GM12878 (cell line): ENCODE measurements around the gene METRNL. TPM values are rescaled to one million over a fixed set of nuclear protein-coding genes. Genes with fewer than 3 reads are reported as not detected.

ENCODE experiments used
- ASH2L ChIP-seq: fragments of 300-600, 200-600 bp; sonication (generic); IDR thresholded peaks from 2 replicates; pipeline ENCODE4 v1.6.1; 2017; ENCODE audit warnings: low read depth, mild to moderate bottlenecking, borderline replicate concordance
- ATF2 ChIP-seq: IDR thresholded peaks from 2 replicates; pipeline ENCODE4 v1.6.1; 2012; ENCODE audit warnings: low read length, inconsistent platforms
- ELK1 ChIP-seq: IDR thresholded peaks from 2 replicates; pipeline ENCODE4 v1.6.1; 2012; ENCODE audit warnings: low read depth, low read length, improper control_type of control experiment
- KLF5 ChIP-seq: fragments of 450-650 bp; IDR thresholded peaks from 2 replicates; pipeline ENCODE4 v1.6.1; 2014; ENCODE audit warnings: mild to moderate bottlenecking; ENCODE audit not compliant: partially characterized antibody
- PRDM15 ChIP-seq: fragments of 450-650 bp; formaldehyde crosslinking; IDR thresholded peaks from 2 replicates; pipeline ENCODE4 v1.4.0; 2020; ENCODE audit warnings: mild to moderate bottlenecking, moderate library complexity
- TCF7 ChIP-seq: IDR thresholded peaks from 2 replicates; pipeline ENCODE4 v1.6.1; 2014; ENCODE audit warnings: antibody characterized with exemption, borderline replicate concordance
- YY1 ChIP-seq: IDR thresholded peaks from 2 replicates; pipeline ENCODE4 v1.6.1; 2011; ENCODE audit warnings: low read depth, mild to moderate bottlenecking, low read length
- polyA plus RNA-seq, 11 experiments: library from polyadenylated mRNA; depleted of rRNA in 4 of 11; unstranded in 6 of 11; stranded (reverse) in 5 of 11; fragments of >200 nt; fragmentation: Nextera tagmentation in 4 of 11; fragmentation: Illumina TruSeq in 1 of 11; extraction: Ambion mirVana in 4 of 11; extraction: Trizol in 1 of 11; gene quantifications; 1 replicate in 1 of 11; 2 replicates in 10 of 11; pipeline versions ENCODE4 v1.2.1 to v1.2.3, GENCODE V29; 2011 to 2016; ENCODE audit warnings: inconsistent platforms in 2 of 11, missing spikeins in 2 of 11, low read depth in 1 of 11
- total RNA-seq, 4 experiments: library from RNA; depleted of rRNA in 3 of 4; stranded (reverse); fragments of >200 nt in 3 of 4; fragmentation: Illumina TruSeq in 1 of 4; extraction: Trizol in 1 of 4; gene quantifications; 2 replicates each; pipeline versions ENCODE4 v1.2.1 to v1.2.3, GENCODE V29; 2013 to 2021

The METRNL gene
- total and polyA plus RNA-seq, 10 of the 15 experiments (the other 5 are each of a cell fraction or from before 2014, with no cell fraction given) = 0.05 to 3.7 (median 0.48) TPM; not detected in 2

- no peak for TF ChIP-seq ATF2
- TF ChIP-seq TCF7 = no peak
- no peak for TF ChIP-seq YY1
- TF ChIP-seq KLF5 = no peak
- no peak for TF ChIP-seq ASH2L
- TF ChIP-seq ELK1 = no peak
- TF ChIP-seq PRDM15 (CRISPR knock-in tag) = no peak
Observed at GRCh38 chr17:83109386-83109785, 30.0 kb downstream of the METRNL start (continued).
